Liver (tissue), 9 donors: Measurements from ENCODE around the gene SCN1A. TPM values are rescaled to one million over a fixed set of nuclear protein-coding genes. Genes with fewer than 3 reads are reported as not detected.

ENCODE experiments used
- DNase-seq: peaks from one replicate; pipeline ENCODE4 v3.0.0-alpha.2; 2017; ENCODE audit warnings: low spot score
- H3K27ac ChIP-seq, 2 donors: one replicate each; pipeline ENCODE4 v1.7.0; 2013; ENCODE audit warnings: inconsistent platforms in 2 of 2, low read length in 2 of 2, control low read depth in 1 of 2, low read depth in 1 of 2, mild to moderate bottlenecking in 1 of 2
- H3K27me3 ChIP-seq, 4 donors: one replicate each; pipeline versions ENCODE4 v1.6.1 to v1.7.0; 2013; ENCODE audit warnings: low read length in 3 of 4, inconsistent platforms in 1 of 4, mild to moderate bottlenecking in 1 of 4, moderate library complexity in 1 of 4; ENCODE audit not compliant: control insufficient read depth in 4 of 4, insufficient read depth in 4 of 4
- H3K36me3 ChIP-seq, 4 donors: one replicate each; pipeline versions ENCODE4 v1.6.1 to v1.7.0; 2013; ENCODE audit warnings: low read length in 3 of 4, mild to moderate bottlenecking in 3 of 4, low read depth in 1 of 4, moderate library complexity in 1 of 4; ENCODE audit not compliant: control insufficient read depth in 4 of 4, insufficient read depth in 3 of 4
- H3K4me1 ChIP-seq, 4 donors: one replicate each; pipeline versions ENCODE4 v1.6.1 to v1.7.0; 2013; ENCODE audit warnings: low read length in 3 of 4, mild to moderate bottlenecking in 3 of 4, moderate library complexity in 1 of 4; ENCODE audit not compliant: control insufficient read depth in 4 of 4, insufficient read depth in 4 of 4
- H3K4me3 ChIP-seq, 3 donors: one replicate each; pipeline versions ENCODE4 v1.6.1 to v1.7.0; 2013; ENCODE audit warnings: low read length in 3 of 3, control low read depth in 1 of 3, low read depth in 1 of 3, mild to moderate bottlenecking in 1 of 3
- H3K9ac ChIP-seq, 2 donors: one replicate each; pipeline ENCODE4 v1.7.0; 2013; ENCODE audit warnings: low read length in 2 of 2, mild to moderate bottlenecking in 2 of 2, moderate library complexity in 2 of 2, control low read depth in 1 of 2, low read depth in 1 of 2
- H3K9me3 ChIP-seq, 4 donors: one replicate each; pipeline versions ENCODE4 v1.6.1 to v1.7.0; 2013; ENCODE audit warnings: low read length in 3 of 4; ENCODE audit not compliant: control insufficient read depth in 4 of 4
- ATF3 ChIP-seq: IDR thresholded peaks from 2 replicates; pipeline ENCODE4 v1.6.1; 2016; ENCODE audit warnings: antibody characterized with exemption
- EGR1 ChIP-seq, 2 donors: IDR thresholded peaks; 2 replicates each; pipeline ENCODE4 v1.6.1; 2016 to 2018; ENCODE audit warnings: antibody characterized with exemption in 2 of 2, low read depth in 2 of 2
- FOXA1 ChIP-seq: IDR thresholded peaks from 2 replicates; pipeline ENCODE4 v1.6.1; 2016; ENCODE audit warnings: antibody characterized with exemption
- FOXA2 ChIP-seq: IDR thresholded peaks from 2 replicates; pipeline ENCODE4 v1.6.1; 2016; ENCODE audit warnings: antibody characterized with exemption
- GABPA ChIP-seq, 2 donors: IDR thresholded peaks in 1 of 2; conservative IDR thresholded peaks in 1 of 2; 2 replicates each; pipeline ENCODE4 v1.6.1; 2016; ENCODE audit warnings: antibody characterized with exemption in 2 of 2, mild to moderate bottlenecking in 1 of 2, moderate library complexity in 1 of 2
- HNF4A ChIP-seq, 2 donors: conservative IDR thresholded peaks; 2 replicates each; pipeline ENCODE4 v1.6.1; 2016; ENCODE audit warnings: antibody characterized with exemption in 2 of 2, mild to moderate bottlenecking in 2 of 2
- HNF4G ChIP-seq: IDR thresholded peaks from 2 replicates; pipeline ENCODE4 v1.6.1; 2016; ENCODE audit warnings: antibody characterized with exemption
- JUND ChIP-seq, 2 donors: IDR thresholded peaks; 2 replicates each; pipeline ENCODE4 v1.6.1; 2016; ENCODE audit warnings: antibody characterized with exemption in 2 of 2
- MAX ChIP-seq: IDR thresholded peaks from 2 replicates; pipeline ENCODE4 v1.6.1; 2016; ENCODE audit warnings: antibody characterized with exemption
- NR2F2 ChIP-seq: IDR thresholded peaks from 2 replicates; pipeline ENCODE4 v1.6.1; 2016; ENCODE audit warnings: antibody characterized with exemption
- RAD21 ChIP-seq, 2 donors: IDR thresholded peaks; 2 replicates each; pipeline ENCODE4 v1.6.1; 2016; ENCODE audit warnings: antibody characterized with exemption in 2 of 2, mild to moderate bottlenecking in 2 of 2
- REST ChIP-seq: IDR thresholded peaks from 2 replicates; pipeline ENCODE4 v1.6.1; 2016; ENCODE audit warnings: antibody characterized with exemption, mild to moderate bottlenecking
- RXRA ChIP-seq, 2 donors: IDR thresholded peaks; 2 replicates each; pipeline ENCODE4 v1.6.1; 2017 to 2018; ENCODE audit warnings: antibody characterized with exemption in 2 of 2, mild to moderate bottlenecking in 1 of 2
- SP1 ChIP-seq: IDR thresholded peaks from 2 replicates; pipeline ENCODE4 v1.6.1; 2018; ENCODE audit warnings: antibody characterized with exemption, mild to moderate bottlenecking
- TAF1 ChIP-seq: conservative IDR thresholded peaks from 2 replicates; pipeline ENCODE4 v1.6.1; 2016; ENCODE audit warnings: antibody characterized with exemption, mild to moderate bottlenecking
- YY1 ChIP-seq: IDR thresholded peaks from 2 replicates; pipeline ENCODE4 v1.6.1; 2016; ENCODE audit warnings: antibody characterized with exemption, mild to moderate bottlenecking
- ZBTB33 ChIP-seq: IDR thresholded peaks from 2 replicates; pipeline ENCODE4 v1.6.1; 2016; ENCODE audit warnings: antibody characterized with exemption
- WGBS: extraction: QIAGEN DNeasy Blood & Tissue Kit; methylation state at CpG from one replicate; pipeline ENCODE4 v1.1.7; 2013; 5-methylcytosine and 5-hydroxymethylcytosine counted together
- polyA plus RNA-seq, 2 donors: library from polyadenylated mRNA; stranded (reverse) in 1 of 2; unstranded in 1 of 2; fragments of 200-250 nt in 1 of 2; fragments of >200 nt in 1 of 2; fragmentation: Nextera tagmentation in 1 of 2; extraction: Ambion mirVana in 1 of 2; gene quantifications; one replicate each; pipeline versions ENCODE4 v1.2.1 to v1.2.3, GENCODE V29; 2013 to 2015
- total RNA-seq, 2 donors: library from RNA; depleted of rRNA; stranded (reverse); fragments of >200 nt; gene quantifications; one replicate each; pipeline ENCODE4 v1.2.3, GENCODE V29; 2014
- TF ChIP-seq, protein P1 (sequence below): fragments of 150-350 bp; IDR thresholded peaks from 2 replicates; pipeline ENCODE4 v1.5.1; 2017; ENCODE audit warnings: improper control_type of control experiment, low read depth, low read length; ENCODE audit not compliant: missing input control
- donor health status: healthy.
- donor health status: healthy.
- donor health status: healthy.
- donor health status: healthy.
- donor health status: healthy.

The SCN1A gene
- total and polyA plus RNA-seq, 4 donors = 0.11 TPM; not detected in 3

DNA sequence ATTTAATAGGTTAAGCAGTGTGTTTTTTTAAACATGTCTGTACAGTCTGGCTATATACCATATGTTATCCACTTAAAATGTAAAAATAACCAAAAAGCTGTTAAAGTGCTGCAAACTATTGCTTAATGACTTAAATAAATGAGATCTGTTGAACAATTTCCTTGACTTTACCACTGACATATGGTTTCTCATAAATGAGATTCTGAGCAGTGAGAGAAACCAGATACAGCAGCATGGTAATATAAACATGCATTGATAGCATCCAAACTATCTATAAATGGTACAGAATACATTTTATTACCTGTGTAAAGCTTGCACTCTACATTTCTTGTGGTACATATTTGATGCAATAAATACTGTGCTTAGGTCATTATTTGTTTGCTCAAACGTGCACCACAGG, 138.0 kb downstream of the SCN1A start:
- H3K27ac ChIP-seq = no peak overlapping the region
- peaks cover 0 to 3% (median 0%) of the 10 kb centered on the region in 4 donors for H3K27me3 ChIP-seq
- no peak overlapping the region for H3K9ac ChIP-seq
- WGBS = 18% methylated on average over 1 of the region's 1 CpG
- H3K4me3 ChIP-seq = no peak overlapping the region
- no peak for DNase-seq
- no peaks in the 10 kb centered on the region for H3K36me3 ChIP-seq
- peaks cover 0 to 4% (median 0%) of the 10 kb centered on the region in 4 donors for H3K9me3 ChIP-seq
- TF ChIP-seq NR2F2 = no peak
- TF ChIP-seq GABPA (IDR thresholded peaks at IDR 0.05 in 1 of 2, conservative IDR thresholded peaks at IDR 0.05 in 1 of 2) = no peak
- no peak for TF ChIP-seq ATF3
- TF ChIP-seq FOXA2 = no peak
- no peak for TF ChIP-seq JUND (IDR thresholded peaks at IDR 0.05)
- no peak for TF ChIP-seq TAF1
- TF ChIP-seq YY1 = no peak
- no peak for TF ChIP-seq SP1
- no peak for TF ChIP-seq HNF4G
- no peak for TF ChIP-seq HNF4A (conservative IDR thresholded peaks at IDR 0.05)
- TF ChIP-seq RXRA (IDR thresholded peaks at IDR 0.05) = no peak
- no peak for TF ChIP-seq EGR1 (IDR thresholded peaks at IDR 0.05; ENCODE audit: low read depth in 2 of 2)
- TF ChIP-seq REST = no peak
- TF ChIP-seq, protein P1, sequence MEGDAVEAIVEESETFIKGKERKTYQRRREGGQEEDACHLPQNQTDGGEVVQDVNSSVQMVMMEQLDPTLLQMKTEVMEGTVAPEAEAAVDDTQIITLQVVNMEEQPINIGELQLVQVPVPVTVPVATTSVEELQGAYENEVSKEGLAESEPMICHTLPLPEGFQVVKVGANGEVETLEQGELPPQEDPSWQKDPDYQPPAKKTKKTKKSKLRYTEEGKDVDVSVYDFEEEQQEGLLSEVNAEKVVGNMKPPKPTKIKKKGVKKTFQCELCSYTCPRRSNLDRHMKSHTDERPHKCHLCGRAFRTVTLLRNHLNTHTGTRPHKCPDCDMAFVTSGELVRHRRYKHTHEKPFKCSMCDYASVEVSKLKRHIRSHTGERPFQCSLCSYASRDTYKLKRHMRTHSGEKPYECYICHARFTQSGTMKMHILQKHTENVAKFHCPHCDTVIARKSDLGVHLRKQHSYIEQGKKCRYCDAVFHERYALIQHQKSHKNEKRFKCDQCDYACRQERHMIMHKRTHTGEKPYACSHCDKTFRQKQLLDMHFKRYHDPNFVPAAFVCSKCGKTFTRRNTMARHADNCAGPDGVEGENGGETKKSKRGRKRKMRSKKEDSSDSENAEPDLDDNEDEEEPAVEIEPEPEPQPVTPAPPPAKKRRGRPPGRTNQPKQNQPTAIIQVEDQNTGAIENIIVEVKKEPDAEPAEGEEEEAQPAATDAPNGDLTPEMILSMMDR = no peak
- no peak for TF ChIP-seq RAD21 (IDR thresholded peaks at IDR 0.05)
- TF ChIP-seq MAX = no peak
- no peak for TF ChIP-seq ZBTB33
- no peaks in the 10 kb centered on the region for H3K4me1 ChIP-seq

DNA sequence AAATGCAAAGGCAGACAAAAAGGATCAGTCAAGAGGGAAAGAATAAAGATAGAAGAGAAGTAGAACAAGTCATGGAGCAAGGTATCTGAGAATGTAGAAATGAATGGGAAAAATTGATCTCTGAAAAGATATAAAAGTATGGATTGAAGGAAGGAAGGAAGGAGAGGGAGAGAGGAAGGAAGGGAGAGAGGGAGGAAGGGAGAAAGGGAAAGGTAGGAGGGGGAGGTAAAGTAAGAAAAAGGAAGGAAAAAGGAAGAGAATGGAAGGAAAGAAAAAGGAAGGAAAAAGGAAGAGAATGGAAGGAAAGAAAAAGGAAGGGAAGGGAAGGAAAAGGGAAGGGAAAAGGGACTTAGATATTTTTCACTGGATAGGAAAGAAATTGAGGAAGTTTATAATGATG, 142.7 kb downstream of the SCN1A start:
- TF ChIP-seq HNF4G = no peak
- TF ChIP-seq FOXA1 = no peak
- TF ChIP-seq RAD21 (IDR thresholded peaks at IDR 0.05) = no peak
- no peak for TF ChIP-seq GABPA (IDR thresholded peaks at IDR 0.05 in 1 of 2, conservative IDR thresholded peaks at IDR 0.05 in 1 of 2)
- TF ChIP-seq ATF3 = no peak
- no peak for TF ChIP-seq RXRA (IDR thresholded peaks at IDR 0.05)
- no peak for TF ChIP-seq REST
- TF ChIP-seq, protein P1 = no peak
- TF ChIP-seq YY1 = no peak
- Histone ChIP-seq H3K36me3 (no peaks in the 10 kb centered on the region), H3K4me3 (no peak overlapping the region), H3K27ac (no peak overlapping the region), H3K9me3 (peaks cover 0 to 4% (median 0%) of the 10 kb centered on the region in 4 donors), H3K9ac (no peak overlapping the region), H3K27me3 (peaks cover 0 to 4% (median 0%) of the 10 kb centered on the region in 4 donors), H3K4me1 (no peaks in the 10 kb centered on the region)
- DNase-seq = no peak
